CD4-positive, alpha-beta memory T cell (primary cell): ENCODE data around the gene MAPK6. TPM values are rescaled to one million over a fixed set of nuclear protein-coding genes. Genes with fewer than 3 reads are reported as not detected.

ENCODE experiments used
- CTCF ChIA-PET: fragments of 350-600 bp; sonication (Branson Sonifier 250); formaldehyde crosslinking; loops from one replicate; lab custom pipeline; 2021; ENCODE audit warnings: inconsistent platforms; ENCODE audit not compliant: partially characterized antibody; lab: Charles Lee
- POLR2A ChIA-PET: fragments of 350-600 bp; sonication (Branson Sonifier 250); formaldehyde crosslinking; loops from one replicate; lab custom pipeline; 2021; ENCODE audit not compliant: partially characterized antibody; lab: Charles Lee
- DNase-seq, 5 donors: peaks; one replicate each; pipeline versions ENCODE4 v3.0.0 to v3.0.0-alpha.2; 2020 to 2022; ENCODE audit warnings: mixed read lengths in 1 of 5
- H3K27ac ChIP-seq: one replicate; pipeline ENCODE4 v1.7.0; 2013; ENCODE audit warnings: low read depth, low read length
- H3K27me3 ChIP-seq: 2 replicates; pipeline ENCODE4 v1.7.0; 2013; ENCODE audit warnings: mild to moderate bottlenecking, low read length, moderate library complexity; ENCODE audit not compliant: insufficient read depth
- H3K36me3 ChIP-seq: 2 replicates; pipeline ENCODE4 v1.7.0; 2013; ENCODE audit warnings: mild to moderate bottlenecking, low read length, moderate library complexity; ENCODE audit not compliant: insufficient read depth
- H3K4me1 ChIP-seq: 2 replicates; pipeline ENCODE4 v1.7.0; 2013; ENCODE audit warnings: mild to moderate bottlenecking, low read length, moderate library complexity; ENCODE audit not compliant: insufficient read depth
- H3K4me3 ChIP-seq, 2 donors: one replicate each; pipeline ENCODE4 v1.7.0; 2013; ENCODE audit warnings: low read length in 2 of 2, mild to moderate bottlenecking in 1 of 2
- H3K9me3 ChIP-seq, 2 donors: one replicate each; pipeline ENCODE4 v1.7.0; 2013; ENCODE audit warnings: low read length in 2 of 2, control low read depth in 1 of 2; ENCODE audit not compliant: control insufficient read depth in 1 of 2
- H3K27ac Mint-ChIP-seq, 7 donors: one replicate each; pipeline ENCODE4 v1.8.0; 2020 to 2021; ENCODE audit warnings: mixed read lengths in 7 of 7, mild to moderate bottlenecking in 6 of 7, inconsistent platforms in 3 of 7, moderate library complexity in 3 of 7
- H3K27me3 Mint-ChIP-seq, 2 donors: one replicate each; pipeline ENCODE4 v1.8.0; 2020 to 2021; ENCODE audit warnings: mixed read lengths in 2 of 2
- H3K36me3 Mint-ChIP-seq, 2 donors: one replicate each; pipeline ENCODE4 v1.8.0; 2020 to 2021; ENCODE audit warnings: mixed read lengths in 2 of 2, inconsistent platforms in 1 of 2, mild to moderate bottlenecking in 1 of 2
- H3K4me1 Mint-ChIP-seq, 4 donors: one replicate each; pipeline ENCODE4 v1.8.0; 2020 to 2021; ENCODE audit warnings: mixed read lengths in 4 of 4, mild to moderate bottlenecking in 1 of 4
- H3K4me3 Mint-ChIP-seq, 8 donors: one replicate each; pipeline ENCODE4 v1.8.0; 2020 to 2021; ENCODE audit warnings: mixed read lengths in 8 of 8, mild to moderate bottlenecking in 7 of 8, moderate library complexity in 6 of 8, inconsistent platforms in 3 of 8
- H3K9me3 Mint-ChIP-seq, 8 donors: one replicate each; pipeline ENCODE4 v1.8.0; 2020 to 2021; ENCODE audit warnings: mixed read lengths in 8 of 8, mild to moderate bottlenecking in 5 of 8, inconsistent platforms in 3 of 8, moderate library complexity in 1 of 8
- intact Hi-C: fragments of 100-400 bp; cut with micrococcal nuclease; formaldehyde crosslinking; loops from one replicate; pipeline ENCODE4 v1.15.1; 2023
- polyA plus RNA-seq, 2 donors: library from polyadenylated mRNA; unstranded; fragments of 300-500 nt; fragmentation: Illumina TruSeq; gene quantifications; one replicate each; pipeline ENCODE4 v1.2.3, GENCODE V29; 2021
- total RNA-seq, 2 experiments: library from RNA; stranded (reverse); gene quantifications; one replicate each; pipeline ENCODE4 v1.2.3, GENCODE V29; 2021

The MAPK6 gene
- total and polyA plus RNA-seq, 4 experiments from 2014 or later = 7.1 to 24.0 (median 13.1) TPM

GRCh38 chr15:52008698-52009434 is 10.2 kb upstream of the MAPK6 start:
- no peaks in the 10 kb centered on the region for H3K36me3 ChIP-seq
- H3K27ac ChIP-seq = no peak overlapping the region
- no peaks in the 10 kb centered on the region for H3K27me3 ChIP-seq
- Mint-ChIP-seq H3K27ac (peak overlapping the region in 1 of 7 donors; percentile 67), H3K4me1 (peaks cover 12 to 34% (median 31%) of the 10 kb centered on the region in 4 donors), H3K27me3 (no peaks in the 10 kb centered on the region), H3K4me3 (peak overlapping the region in 1 of 8 donors; percentile 26), H3K9me3 (no peaks in the 10 kb centered on the region), H3K36me3 (no peaks in the 10 kb centered on the region)
- DNase-seq = no peak
- H3K4me3 ChIP-seq = no peak overlapping the region
- intact Hi-C loops = no loop called here
- ChIA-PET CTCF (no interaction called here), POLR2A (no interaction called here)
- H3K9me3 ChIP-seq = no peaks in the 10 kb centered on the region
- peaks cover 42% of the 10 kb centered on the region for H3K4me1 ChIP-seq

- no peak for DNase-seq
- Mint-ChIP-seq H3K4me3 (no peak overlapping the region), H3K27me3 (no peaks in the 10 kb centered on the region), H3K9me3 (no peaks in the 10 kb centered on the region), H3K27ac (peak overlapping the region in 1 of 7 donors; percentile 1), H3K4me1 (peaks cover 9 to 33% (median 27%) of the 10 kb centered on the region in 4 donors), H3K36me3 (no peaks in the 10 kb centered on the region)
- intact Hi-C loops = no loop called here
- Histone ChIP-seq H3K4me1 (peaks cover 38% of the 10 kb centered on the region), H3K36me3 (no peaks in the 10 kb centered on the region), H3K27me3 (no peaks in the 10 kb centered on the region), H3K4me3 (no peak overlapping the region), H3K9me3 (no peaks in the 10 kb centered on the region), H3K27ac (no peak overlapping the region)
- POLR2A ChIA-PET = no interaction called here
- CTCF ChIA-PET = interaction anchor here (1.8 kb wide), 1 partner anchor 68 kb away, joined by 4 read pairs; no protein-coding TSS in a partner anchor
Observed at GRCh38 chr15:52010633-52011595, 8.1 kb upstream of the MAPK6 start.

GRCh38 chr15:52011711-52012144 is 7.3 kb upstream of the MAPK6 start:
- DNase-seq = no peak
- Histone ChIP-seq H3K27ac (no peak overlapping the region), H3K36me3 (no peaks in the 10 kb centered on the region), H3K4me3 (no peak overlapping the region), H3K27me3 (no peaks in the 10 kb centered on the region), H3K9me3 (no peaks in the 10 kb centered on the region), H3K4me1 (peaks cover 30% of the 10 kb centered on the region)
- ChIA-PET CTCF (interaction anchor here (0.9 to 1.8 kb wide), 3 partner anchors 40 to 67 kb away, joined by 3 to 4 read pairs (median 3); partner anchors contain the start of gene LEO1), POLR2A (interaction anchor here (0.9 kb wide), 1 partner anchor 32 kb away, joined by 3 read pairs; no protein-coding TSS in a partner anchor)
- Mint-ChIP-seq H3K4me3 (no peak overlapping the region), H3K4me1 (peaks cover 6 to 25% (median 20%) of the 10 kb centered on the region in 4 donors), H3K36me3 (no peaks in the 10 kb centered on the region), H3K9me3 (no peaks in the 10 kb centered on the region), H3K27me3 (no peaks in the 10 kb centered on the region), H3K27ac (peak overlapping the region in 1 of 7 donors; percentile 4)
- intact Hi-C loops = no loop called here

GRCh38 chr15:52012210-52012609 is 6.8 kb upstream of the MAPK6 start:
- H3K27ac Mint-ChIP-seq = peak overlapping the region in 1 of 7 donors; percentile 4
- CTCF ChIA-PET = interaction anchor here (0.9 to 1.8 kb wide), 3 partner anchors 40 to 66 kb away, joined by 3 to 4 read pairs (median 3); partner anchors contain the start of gene LEO1
- no peaks in the 10 kb centered on the region for H3K36me3 Mint-ChIP-seq
- POLR2A ChIA-PET = interaction anchor here (0.9 kb wide), 1 partner anchor 32 kb away, joined by 3 read pairs; no protein-coding TSS in a partner anchor
- no peaks in the 10 kb centered on the region for H3K27me3 Mint-ChIP-seq
- Histone ChIP-seq H3K36me3 (no peaks in the 10 kb centered on the region), H3K4me1 (peaks cover 25% of the 10 kb centered on the region), H3K9me3 (no peaks in the 10 kb centered on the region), H3K4me3 (no peak overlapping the region), H3K27ac (no peak overlapping the region), H3K27me3 (no peaks in the 10 kb centered on the region)
- DNase-seq = no peak
- H3K9me3 Mint-ChIP-seq = no peaks in the 10 kb centered on the region
- intact Hi-C loops = no loop called here
- H3K4me1 Mint-ChIP-seq = peaks cover 6 to 20% (median 17%) of the 10 kb centered on the region in 4 donors
- H3K4me3 Mint-ChIP-seq = no peak overlapping the region

- Mint-ChIP-seq H3K36me3 (no peaks in the 10 kb centered on the region), H3K27ac (no peak overlapping the region), H3K27me3 (no peaks in the 10 kb centered on the region), H3K4me1 (peaks cover 6 to 17% (median 15%) of the 10 kb centered on the region in 4 donors), H3K9me3 (no peaks in the 10 kb centered on the region), H3K4me3 (no peak overlapping the region)
- intact Hi-C loops = no loop called here
- H3K36me3 ChIP-seq = no peaks in the 10 kb centered on the region
- no peak for DNase-seq
- no peak overlapping the region for H3K27ac ChIP-seq
- H3K4me1 ChIP-seq = peaks cover 14% of the 10 kb centered on the region
- no peaks in the 10 kb centered on the region for H3K27me3 ChIP-seq
- H3K4me3 ChIP-seq = no peak overlapping the region
- CTCF ChIA-PET = no interaction called here
- H3K9me3 ChIP-seq = no peaks in the 10 kb centered on the region
- POLR2A ChIA-PET = no interaction called here
Observed at GRCh38 chr15:52013151-52013791, 5.7 kb upstream of the MAPK6 start.

- peaks cover 0 to 2% of the 10 kb centered on the region in 2 donors for H3K36me3 Mint-ChIP-seq
- no peak for DNase-seq
- H3K27ac ChIP-seq = no peak overlapping the region
- ChIA-PET CTCF (no interaction called here), POLR2A (no interaction called here)
- intact Hi-C loops = no loop called here
- no peaks in the 10 kb centered on the region for H3K27me3 ChIP-seq
- H3K27ac Mint-ChIP-seq = no peak overlapping the region
- H3K36me3 ChIP-seq = no peaks in the 10 kb centered on the region
- no peak overlapping the region for H3K4me3 ChIP-seq
- H3K4me1 Mint-ChIP-seq = peaks cover 6 to 20% (median 11%) of the 10 kb centered on the region in 4 donors
- H3K27me3 Mint-ChIP-seq = no peaks in the 10 kb centered on the region
- H3K4me1 ChIP-seq = peaks cover 9% of the 10 kb centered on the region
- H3K9me3 ChIP-seq = no peaks in the 10 kb centered on the region
- no peaks in the 10 kb centered on the region for H3K9me3 Mint-ChIP-seq
- no peak overlapping the region for H3K4me3 Mint-ChIP-seq
Observed at GRCh38 chr15:52014616-52015015, 4.4 kb upstream of the MAPK6 start.
